B cell (primary cell): Measurements from ENCODE around the gene SMARCD3.

Source experiments
- CTCF ChIP-seq: fragments of 200-600 bp; IDR thresholded peaks from one replicate; pipeline ENCODE4 v1.8.0; 2022; ENCODE audit warnings: antibody characterized with exemption, mild to moderate bottlenecking
- EZH2 ChIP-seq: IDR thresholded peaks from 2 replicates; pipeline ENCODE4 v1.6.1; 2012; ENCODE audit warnings: borderline replicate concordance, low read depth, mild to moderate bottlenecking, moderate library complexity, low read length; ENCODE audit not compliant: insufficient read depth, poor library complexity, severe bottlenecking

- TF ChIP-seq CTCF (no peak), EZH2 (no peak)
Observed at GRCh38 chr7:151207804-151208203, 40.7 kb downstream of the SMARCD3 start.
